Measurements from ENCODE around the gene SMURF2.
"Not testable (repeated sequence)": the region's sequence is repeated elsewhere in the genome, so short reads cannot be mapped to it uniquely, and the experiment has no call there.

SMURF2 gene

DNA sequence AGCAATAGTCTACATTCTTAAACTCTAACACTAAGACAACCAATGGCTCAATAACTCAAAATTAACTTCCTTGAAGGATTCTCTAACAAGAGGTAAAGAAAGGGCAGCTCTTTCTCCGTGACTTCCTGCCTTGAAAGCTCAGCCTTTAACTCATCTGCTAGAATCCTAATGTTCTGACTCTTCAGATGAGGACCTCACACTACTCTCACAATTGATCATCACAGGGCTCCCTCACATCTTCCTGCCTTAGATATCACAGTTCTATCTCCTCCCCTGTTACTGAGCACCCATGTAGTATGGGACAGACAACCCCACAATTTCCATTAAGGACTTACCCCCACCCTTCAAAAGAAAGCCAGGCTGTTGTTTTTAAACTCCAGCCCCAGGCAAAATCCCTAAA, 33.5 kb downstream of the SMURF2 start:
- no peak for DNase-seq

DNA sequence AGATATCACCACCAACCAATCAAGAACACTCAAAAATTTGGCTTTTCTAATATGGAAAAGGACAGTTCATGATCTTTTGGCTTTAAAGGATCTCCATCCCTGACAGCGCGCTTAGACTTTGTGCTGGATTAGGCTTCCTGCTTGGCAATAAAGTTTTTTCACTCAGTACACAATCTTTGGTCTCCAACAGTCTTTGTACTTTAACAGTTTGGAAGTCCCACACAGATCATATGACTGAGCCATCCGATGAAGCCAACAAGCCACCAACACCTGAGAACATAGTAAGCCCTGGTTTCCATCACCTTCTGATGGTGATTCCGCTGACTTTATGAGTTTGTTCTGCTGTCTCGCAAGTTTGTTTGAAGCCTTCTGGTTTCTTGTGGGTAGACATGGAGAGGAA, 34.3 kb downstream of the SMURF2 start:
- DNase-seq: no peak

DNA sequence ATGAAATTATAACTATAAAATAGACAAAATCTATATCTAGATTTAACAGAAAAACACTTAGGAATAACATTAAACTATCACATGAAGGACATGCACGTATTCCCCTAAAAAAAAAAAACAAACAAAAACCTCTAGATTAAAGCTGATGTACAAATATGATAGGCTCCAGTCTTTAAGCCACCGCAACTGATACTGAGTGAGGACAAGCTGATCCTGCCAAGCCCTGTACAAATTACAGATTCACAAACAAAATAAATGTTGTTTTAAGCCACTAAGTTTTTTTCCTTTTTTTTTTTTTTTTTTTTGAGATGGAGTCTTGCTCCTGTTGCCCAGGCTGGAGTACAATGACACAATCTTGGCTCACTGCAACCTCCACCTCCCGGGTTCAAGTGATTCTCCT, 35.3 kb downstream of the SMURF2 start:
- no peak for DNase-seq

DNA sequence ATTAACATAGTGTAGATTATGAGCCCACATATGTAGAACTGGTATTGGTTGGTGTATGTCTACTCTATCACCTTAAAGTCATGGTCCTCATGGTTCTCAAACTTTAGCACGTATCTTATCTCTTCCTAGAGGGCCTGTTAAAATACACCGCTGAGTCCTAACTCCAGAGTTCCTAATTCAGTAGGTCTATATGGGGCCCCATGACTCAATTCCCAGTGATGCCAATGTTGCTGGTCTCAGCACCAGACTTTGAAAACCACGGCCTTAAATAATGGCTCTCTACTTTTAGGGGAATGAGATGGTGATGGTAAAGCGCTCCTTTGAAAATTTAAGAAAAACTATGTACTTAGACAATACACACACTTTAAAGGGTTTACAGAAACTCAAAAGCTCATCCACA, 36.6 kb downstream of the SMURF2 start:
- no peak for DNase-seq

DNA sequence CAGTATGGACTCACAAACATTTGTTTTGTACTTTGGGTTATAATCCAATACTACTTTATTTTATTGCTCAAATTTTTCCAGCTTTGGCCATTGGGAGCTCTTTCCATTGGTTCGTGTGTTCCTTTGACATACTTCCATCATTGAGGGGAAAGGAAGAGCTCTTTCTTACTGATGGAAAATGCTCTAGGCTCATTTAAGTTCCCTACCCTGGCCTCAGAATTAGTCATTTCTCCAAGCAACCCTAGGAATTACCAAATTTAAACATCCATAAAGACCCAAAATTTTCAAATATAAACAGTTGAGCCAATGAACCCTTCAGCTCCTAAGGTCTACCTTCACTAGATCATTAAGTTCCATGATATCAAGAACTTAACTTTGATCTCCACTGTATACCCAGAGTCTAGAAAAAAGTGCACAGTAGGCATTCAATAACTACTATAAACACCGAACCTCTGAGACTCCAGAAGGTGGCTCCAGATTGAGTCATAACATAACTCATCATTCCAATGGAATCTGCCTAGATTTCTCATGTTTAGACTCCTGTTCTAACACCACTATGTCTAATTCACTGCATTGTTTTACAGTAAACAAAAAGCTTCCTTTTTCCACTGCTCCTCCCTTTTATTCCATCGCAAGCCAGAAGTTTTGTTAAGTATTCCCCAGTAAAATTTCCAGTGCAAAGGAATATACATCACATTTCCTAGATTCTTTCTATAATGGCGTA, 39.0 kb downstream of the SMURF2 start:
- no peak for DNase-seq

DNA sequence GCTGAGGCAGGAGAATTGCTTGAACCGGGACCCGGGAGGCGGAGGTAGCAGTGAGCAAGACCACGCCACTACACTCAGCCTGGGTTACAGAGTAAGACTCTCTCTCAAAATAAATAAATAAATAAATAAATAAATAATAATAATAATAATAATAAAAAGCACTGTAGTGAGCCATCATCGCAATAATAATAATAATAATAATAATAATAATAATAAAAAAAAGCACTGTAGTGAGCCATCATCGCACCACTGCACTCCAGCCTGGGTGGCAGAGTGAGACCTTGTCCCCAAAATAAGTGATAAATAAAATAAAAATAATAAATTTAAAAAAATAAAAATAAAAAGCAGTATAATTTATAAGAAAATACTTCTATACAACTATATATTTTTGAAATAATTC, 40.3 kb downstream of the SMURF2 start:
- DNase-seq: no peak

DNA sequence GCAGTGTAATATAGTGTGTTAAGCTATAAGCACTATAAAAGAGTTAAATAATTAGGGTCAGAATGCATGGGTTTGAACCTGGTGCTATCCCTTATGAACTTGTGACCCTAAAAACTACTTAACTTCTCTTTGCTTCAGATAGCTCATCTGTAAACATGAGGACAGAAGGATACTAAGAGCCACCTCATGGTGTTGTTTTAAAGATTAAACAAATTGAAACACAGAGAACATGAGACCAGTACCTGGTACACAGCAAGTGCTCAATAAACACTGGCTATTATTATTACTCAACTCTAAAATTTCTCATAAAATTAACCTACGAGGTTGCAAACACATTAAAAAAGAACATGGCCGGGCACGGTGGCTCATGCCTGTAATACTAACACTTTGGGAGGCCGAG, 43.3 kb downstream of the SMURF2 start:
- DNase-seq: no peak

DNA sequence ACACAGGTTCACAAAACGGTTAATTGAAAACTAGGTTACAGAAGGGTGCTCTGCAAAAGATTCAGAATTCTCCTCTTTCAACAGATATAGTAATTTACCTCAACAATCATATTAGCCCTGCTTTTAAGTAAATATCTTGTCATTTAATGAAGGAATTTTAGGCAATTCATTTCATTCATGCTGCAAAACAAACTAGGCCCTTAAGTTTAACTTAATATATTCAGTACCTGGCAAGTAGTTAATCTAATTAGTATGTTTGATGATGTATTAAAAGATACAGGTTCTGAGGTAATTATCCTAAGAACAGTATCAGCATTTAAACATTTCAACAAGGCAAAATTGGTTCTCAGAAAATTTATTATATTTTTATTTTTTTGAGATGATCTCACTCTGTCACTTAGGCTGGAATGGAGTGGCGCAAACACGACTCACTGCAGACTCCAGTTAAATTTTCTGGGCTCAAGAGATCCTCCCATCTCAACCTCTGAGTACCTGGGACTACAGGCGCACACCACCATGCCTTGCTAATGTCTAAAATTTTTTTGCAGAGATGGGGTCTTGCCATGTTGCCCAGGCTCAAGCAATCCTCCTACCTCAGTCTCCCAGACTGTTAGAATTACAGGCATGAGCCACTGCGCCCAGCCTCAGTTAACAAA, 44.9 kb downstream of the SMURF2 start:
- DNase-seq: no peak

DNA sequence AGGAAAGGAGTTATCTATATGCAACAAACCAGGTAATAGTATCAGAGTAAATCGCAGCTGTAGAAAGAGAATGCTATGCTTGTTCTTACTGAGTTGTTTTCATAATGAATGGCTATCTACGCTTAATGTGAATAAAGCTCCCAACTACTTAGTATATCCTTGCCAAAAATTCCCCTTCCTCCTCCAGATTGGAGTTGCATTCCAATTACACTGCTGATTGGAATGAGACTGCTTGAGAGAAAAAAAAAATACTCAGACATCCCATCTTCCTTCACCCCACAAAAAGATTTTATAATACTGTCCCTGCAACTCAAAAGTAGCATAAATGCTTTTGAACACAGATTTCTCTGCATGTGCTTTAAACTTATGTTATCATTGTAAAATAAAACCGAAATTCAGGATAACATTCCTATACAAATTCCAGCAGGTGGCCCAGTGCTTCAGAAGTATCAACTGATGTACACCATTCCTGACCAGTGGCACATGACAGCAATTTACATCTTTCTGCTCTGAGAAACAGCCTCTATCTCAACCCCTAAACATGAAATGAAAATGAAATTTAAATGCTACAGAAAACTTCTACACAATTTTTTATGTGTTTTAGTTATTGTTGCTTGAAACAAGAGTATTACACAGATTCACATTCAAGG, 47.0 kb downstream of the SMURF2 start:
- DNase-seq: no peak

DNA sequence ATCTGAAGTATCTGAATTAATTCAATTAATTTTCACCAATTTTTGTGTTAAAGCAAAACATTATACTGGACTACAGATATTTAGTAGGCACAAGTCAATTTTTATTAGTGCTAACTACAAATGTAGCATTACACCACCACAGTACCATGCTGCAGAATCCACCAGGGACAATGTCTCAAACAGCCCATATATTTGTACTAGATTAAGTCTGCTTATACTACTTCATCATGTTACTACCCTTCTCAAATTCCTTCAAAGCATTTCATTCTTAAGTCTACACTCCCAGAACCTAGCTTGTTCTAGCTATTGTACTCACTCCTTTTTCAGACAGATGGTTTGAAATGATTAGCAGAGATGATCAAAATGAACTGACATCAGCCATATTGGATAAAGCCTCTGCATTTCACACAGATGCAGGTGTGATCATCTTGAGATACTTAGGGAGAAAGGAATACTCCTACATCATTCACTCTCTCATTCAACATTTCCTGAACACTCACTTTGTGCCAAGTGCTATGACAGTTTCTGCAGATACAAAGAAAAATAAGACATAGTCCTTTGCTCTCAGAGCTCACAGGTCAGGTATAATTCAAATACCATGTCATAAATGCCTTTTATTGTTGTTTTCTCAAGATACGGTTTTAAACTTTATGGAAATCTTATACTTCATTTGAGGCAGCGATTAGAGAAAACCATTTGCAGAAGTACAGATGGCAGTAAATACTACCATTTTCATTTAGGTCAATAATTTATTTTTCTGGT, 47.7 kb downstream of the SMURF2 start:
- no peak for DNase-seq

DNA sequence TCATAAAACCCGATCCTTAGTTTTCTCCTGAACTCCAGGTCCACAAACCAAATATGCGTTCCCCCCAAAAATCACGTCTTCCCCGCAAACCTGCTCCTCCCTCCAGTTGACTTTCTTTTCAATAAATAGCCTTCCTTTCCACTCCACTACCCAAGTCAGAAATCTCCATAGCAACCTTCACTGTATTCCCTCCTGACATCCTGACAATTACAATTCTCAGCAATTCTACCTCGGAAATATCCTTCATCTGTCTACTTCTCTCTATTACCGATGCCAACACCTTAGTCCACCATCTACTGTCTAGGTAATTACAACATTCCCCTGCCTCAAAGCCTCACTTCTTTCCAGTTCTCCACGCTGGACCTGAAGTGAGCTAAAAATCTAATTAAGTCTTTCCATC, 50.7 kb downstream of the SMURF2 start:
- no peak for DNase-seq

DNA sequence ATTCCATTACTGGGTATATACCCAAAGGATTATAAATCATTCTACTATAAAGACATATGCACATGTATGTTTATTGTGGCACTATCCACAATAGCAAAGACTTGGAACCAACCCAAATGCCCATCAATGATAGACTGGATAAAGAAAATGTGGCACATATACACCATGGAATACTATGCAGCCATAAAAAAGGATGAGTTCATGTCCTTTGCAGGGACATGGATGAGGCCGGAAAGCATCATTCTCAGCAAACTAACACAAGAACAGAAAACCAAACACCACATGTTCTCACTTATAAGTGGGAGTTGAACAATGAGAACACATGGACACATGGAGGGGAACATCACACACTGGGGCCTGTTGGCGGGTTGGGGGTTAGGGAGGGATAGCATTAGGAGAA, 51.9 kb downstream of the SMURF2 start:
- not testable (repeated sequence) for DNase-seq

DNA sequence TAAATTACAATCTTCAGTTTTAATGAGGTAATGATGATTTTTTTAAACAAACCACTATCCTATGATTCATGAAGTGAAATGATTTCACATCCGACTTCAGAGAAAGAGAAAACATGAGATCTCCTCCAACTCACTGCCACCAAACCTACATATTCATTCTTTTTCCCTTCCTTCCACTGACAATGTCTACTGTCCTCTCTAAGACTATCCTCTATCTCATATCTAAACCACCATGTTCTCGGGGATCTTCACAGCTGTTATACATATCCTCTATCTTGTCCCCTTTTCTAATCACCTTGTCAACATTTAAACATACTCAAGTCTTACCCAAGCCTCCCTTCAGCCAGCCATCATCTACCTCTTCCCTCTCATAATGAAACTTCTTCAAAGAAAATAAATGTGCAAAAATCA, 53.5 kb downstream of the SMURF2 start:
- no peak for DNase-seq

DNA sequence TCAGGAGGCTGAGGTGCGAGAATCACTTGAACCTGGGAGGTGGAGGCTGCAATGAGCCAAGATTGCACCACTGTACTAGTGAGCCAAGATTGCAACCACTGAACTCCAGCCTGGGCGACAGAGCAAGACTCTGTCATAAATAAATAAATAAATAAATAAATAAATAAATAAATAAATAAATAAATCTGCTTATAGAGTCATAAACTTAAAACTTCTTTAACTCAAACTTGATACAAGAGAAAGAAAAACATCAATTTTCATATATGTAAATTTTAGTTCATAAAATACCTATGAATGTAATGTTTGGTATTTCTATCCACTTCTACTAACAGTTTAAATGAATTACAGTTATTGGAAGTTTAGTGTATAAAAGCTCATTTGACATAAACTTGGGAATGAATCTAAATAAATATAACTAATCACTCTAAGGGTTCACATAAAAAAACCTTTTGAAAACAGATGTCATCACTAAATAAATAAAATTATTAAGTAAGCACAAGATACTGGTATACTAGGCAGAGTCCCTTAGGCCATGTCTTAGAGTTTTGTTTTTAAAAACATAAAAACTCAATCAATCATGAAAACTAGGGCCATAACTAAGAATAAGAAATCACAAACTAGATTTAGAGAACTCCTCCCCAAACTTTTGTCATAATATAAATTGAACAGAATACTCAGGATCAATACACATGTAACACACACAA, 54.1 kb downstream of the SMURF2 start:
- DNase-seq: no peak

DNA sequence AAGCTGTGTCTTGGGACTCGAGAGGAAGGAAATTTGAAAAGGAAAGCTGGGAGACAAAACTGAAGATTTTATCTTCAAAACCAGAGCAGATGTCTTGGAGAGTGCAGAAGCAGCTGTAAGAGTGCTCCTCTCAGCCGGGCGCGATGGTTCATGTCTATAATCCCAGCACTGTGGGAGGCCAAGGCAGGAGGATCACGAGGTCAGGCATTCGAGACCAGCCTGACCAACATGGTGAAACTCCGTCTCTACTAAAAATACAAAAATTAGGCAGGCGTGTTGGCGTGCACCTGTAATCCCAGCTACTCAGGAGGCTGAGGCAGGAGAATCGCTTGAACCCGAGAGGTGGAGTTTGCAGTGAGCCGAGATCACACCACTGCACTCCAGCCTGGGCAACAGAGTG, 57.6 kb downstream of the SMURF2 start:
- not testable (repeated sequence) for DNase-seq

DNA sequence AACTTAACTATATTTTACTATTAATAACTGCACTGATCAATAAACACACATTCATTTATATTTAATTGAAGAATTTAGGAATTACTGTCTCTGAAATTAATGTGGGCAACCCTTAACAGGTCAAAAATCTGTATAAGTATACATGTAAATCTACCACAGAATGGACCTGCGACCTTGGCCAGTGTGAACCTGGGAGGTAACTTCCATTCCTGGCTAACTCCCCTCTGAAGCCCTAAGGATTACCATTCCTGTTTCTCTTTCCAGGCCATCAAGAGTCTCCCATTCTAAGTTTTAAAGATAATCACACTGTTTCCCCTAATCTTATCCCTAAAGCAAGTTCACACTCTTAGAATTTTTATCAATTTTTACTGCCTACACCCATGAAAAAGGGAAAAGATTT, 58.1 kb downstream of the SMURF2 start:
- DNase-seq: no peak

DNA sequence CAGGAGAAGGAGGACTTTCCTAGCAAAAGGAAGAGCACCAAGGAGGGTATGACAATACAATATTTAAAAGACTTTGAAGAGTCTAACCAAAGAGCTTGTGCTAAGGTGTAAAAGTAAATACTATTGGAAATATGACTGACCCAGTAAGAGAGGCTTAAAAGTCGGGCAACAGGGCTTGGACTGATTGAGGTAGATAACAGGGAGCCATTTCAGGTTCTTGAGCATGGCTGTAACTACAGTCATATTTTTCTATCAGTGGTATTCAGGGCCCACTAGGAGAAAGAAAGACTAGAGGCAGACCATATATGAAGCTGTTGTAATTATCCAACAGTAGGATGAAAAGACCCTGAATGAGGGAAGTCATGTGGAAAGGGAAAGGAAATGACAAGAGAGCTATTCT, 62.3 kb downstream of the SMURF2 start:
- DNase-seq: no peak

DNA sequence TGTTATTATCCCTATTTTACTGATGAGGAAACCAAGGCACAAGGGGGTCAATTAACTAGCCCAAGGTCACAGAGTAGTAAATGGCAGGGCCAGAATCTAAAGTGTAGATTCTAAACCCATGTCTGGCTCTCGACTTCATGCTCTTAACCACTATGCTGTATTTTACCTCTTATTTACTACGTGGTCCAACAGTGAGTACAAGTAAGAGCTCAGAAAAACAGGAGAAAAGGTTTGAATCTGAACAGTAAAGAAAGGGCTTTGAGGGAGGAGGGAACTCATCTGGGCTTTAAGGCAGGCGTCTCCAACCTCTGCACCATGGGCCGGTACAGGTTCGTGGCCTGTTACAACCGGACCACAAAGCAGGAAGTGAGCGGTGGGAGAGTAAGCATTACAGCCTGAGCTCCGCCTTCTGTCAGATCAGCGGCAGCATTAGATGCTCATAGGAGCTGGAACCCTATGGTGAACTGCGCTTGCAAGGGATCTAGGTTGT, 62.9 kb downstream of the SMURF2 start:
- peak; percentile 23 to 30 for DNase-seq

DNA sequence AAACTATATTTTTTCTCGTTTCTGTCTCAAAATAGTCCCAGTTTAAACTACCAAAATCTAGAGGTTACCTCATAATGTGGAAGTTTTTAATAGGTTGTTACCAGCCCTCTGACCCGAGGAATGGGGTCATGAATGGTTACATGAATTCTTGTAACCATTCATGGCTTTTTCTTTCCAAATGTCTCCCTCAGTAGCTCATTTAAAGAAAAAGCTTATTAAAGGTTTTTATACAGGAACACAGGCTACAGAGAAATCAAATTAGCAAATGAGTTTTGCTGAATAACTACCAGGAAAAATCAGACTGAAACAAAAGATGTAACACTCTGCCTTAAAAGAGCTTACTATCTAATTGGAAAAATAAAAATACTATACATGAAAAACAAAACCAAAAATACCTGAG, 63.4 kb downstream of the SMURF2 start:
- no peak for DNase-seq

DNA sequence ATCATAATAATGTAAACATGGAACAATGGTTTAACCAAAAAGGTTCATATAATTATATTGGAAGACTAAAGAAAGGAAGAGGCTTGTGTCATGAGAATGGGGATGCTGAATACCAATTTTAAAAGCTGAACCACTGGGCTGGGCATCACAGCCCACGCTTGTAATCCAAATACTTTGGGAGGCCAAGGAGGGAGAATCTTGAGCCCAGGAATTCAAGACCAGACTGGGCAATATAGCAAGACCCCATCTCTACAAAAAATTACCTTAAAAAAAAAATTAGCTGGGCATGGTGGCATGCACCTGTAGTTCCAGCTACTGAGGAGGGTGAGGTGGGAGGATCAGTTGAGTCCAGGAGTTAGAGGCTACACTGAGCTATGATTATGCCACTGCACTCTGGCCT, 65.1 kb downstream of the SMURF2 start:
- no peak for DNase-seq

DNA sequence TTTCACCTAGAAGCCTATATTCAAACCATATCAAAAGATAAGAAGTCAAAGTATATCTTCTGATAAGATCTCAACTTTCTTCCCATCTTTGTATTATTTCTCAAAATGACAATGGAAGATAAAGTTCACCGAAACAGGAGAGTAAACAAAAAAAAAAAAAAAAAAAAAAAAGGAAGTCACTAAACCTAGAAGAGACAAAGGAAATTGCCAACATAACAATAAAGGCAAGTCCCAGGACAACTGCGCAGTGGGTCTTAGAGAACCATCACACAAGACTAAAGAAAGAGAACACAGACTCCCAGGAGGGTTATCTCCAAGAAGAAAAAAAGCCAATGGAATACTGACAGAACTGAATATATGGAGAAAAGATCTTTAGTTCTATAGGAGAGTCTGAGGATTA, 65.7 kb downstream of the SMURF2 start:
- no peak for DNase-seq

DNA sequence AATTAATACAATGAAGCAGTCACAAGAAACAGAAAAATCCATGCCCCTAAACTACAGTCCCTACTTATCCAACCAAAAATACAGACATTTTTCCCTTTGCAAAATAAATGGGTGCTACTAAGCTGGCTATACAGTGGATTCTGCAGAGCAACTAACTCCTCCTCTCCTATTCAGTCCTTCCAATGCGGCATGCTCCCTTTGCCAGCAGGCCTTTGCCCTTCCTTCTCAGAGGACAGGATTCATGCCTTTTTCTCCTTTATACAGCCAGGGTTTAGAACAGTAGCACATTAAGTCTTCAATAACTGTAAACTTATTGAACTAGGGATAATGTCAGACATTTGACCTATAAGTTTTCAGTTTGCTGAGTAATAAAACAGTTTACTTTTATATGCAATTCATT, 70.2 kb downstream of the SMURF2 start:
- no peak for DNase-seq

DNA sequence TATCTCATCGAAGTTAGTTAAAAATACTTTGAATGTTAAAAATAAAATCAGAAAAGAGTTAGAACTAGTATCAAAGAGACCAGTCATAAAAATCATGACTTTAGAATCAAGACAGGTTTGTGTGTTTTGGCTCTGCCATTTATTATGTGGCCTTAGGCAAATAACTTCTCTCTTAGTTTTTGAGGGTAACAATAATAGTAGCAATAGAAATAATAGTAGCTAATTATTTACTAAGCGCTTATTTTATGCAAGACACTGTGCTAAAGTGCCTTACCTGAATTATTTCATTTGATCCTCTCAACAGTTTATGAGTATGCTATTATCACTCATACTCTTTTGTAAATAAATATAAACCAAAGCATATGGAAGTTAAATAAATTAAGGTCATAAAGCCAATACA, 77.0 kb downstream of the SMURF2 start:
- no peak for DNase-seq
